DOHH2 (cell line): ENCODE measurements around the gene POLDIP2.

Source experiments
- H3F3A ChIP-seq: fragments of 200-600 bp; sonication (generic), shearing (Covaris generic); 2 replicates; pipeline ENCODE4 v1.6.0; 2016; ENCODE audit warnings: antibody characterized with exemption, mild to moderate bottlenecking; ENCODE audit not compliant: control insufficient read depth, insufficient read depth
- H3K27ac ChIP-seq: fragments of 200-600 bp; sonication (generic); 2 replicates; pipeline ENCODE4 v1.5.1; 2014; ENCODE audit warnings: low read depth, mild to moderate bottlenecking, low read length, moderate library complexity
- H3K27me3 ChIP-seq: fragments of 200-600 bp; sonication (generic); 2 replicates; pipeline ENCODE4 v1.6.1; 2014; ENCODE audit warnings: mild to moderate bottlenecking, low read length, mixed read lengths; ENCODE audit not compliant: control insufficient read depth
- H3K36me3 ChIP-seq: fragments of 200-600 bp; sonication (generic); 2 replicates; pipeline ENCODE4 v1.6.1; 2014; ENCODE audit warnings: mild to moderate bottlenecking, low read length, moderate library complexity, mixed read lengths; ENCODE audit not compliant: control insufficient read depth
- H3K4me1 ChIP-seq: fragments of 200-600 bp; sonication (generic); 2 replicates; pipeline ENCODE4 v1.6.1; 2014; ENCODE audit warnings: mild to moderate bottlenecking, low read length, mixed read lengths; ENCODE audit not compliant: control insufficient read depth
- H3K4me2 ChIP-seq: fragments of 200-600 bp; sonication (generic); 2 replicates; pipeline ENCODE4 v1.6.0; 2014; ENCODE audit warnings: mild to moderate bottlenecking, low read length, moderate library complexity
- H3K4me3 ChIP-seq: fragments of 200-600 bp; sonication (generic); 2 replicates; pipeline ENCODE4 v1.5.1; 2014; ENCODE audit warnings: mild to moderate bottlenecking, low read length, mixed read lengths
- H3K79me2 ChIP-seq: fragments of 200-600 bp; sonication (generic); 2 replicates; pipeline ENCODE4 v1.6.1; 2014; ENCODE audit warnings: mild to moderate bottlenecking, low read length, mixed read lengths; ENCODE audit not compliant: control insufficient read depth
- H3K9me2 ChIP-seq: fragments of 200-600 bp; sonication (generic); replicated peaks from 2 replicates; pipeline ENCODE4 v1.6.1; 2014; ENCODE audit warnings: mild to moderate bottlenecking, low read length, mixed read lengths; ENCODE audit not compliant: control insufficient read depth
- H3K9me3 ChIP-seq: fragments of 200-600 bp; sonication (generic); 2 replicates; pipeline ENCODE4 v1.6.1; 2014; ENCODE audit warnings: antibody characterized with exemption, low read length, mixed read lengths; ENCODE audit not compliant: control insufficient read depth, insufficient read depth
- H4K20me1 ChIP-seq: fragments of 200-600 bp; sonication (generic); 2 replicates; pipeline ENCODE4 v1.6.0; 2014; ENCODE audit warnings: low read depth, mild to moderate bottlenecking, antibody characterized with exemption, low read length, moderate library complexity; ENCODE audit not compliant: control insufficient read depth, insufficient read depth
- EZH2phosphoT487 ChIP-seq: fragments of 200-600 bp; sonication (generic); IDR thresholded peaks from 2 replicates; pipeline ENCODE4 v1.6.1; 2017; ENCODE audit warnings: borderline replicate concordance, mild to moderate bottlenecking, antibody characterized with exemption, low read length, moderate library complexity, mixed read lengths
- TF ChIP-seq, protein P1 (sequence below): fragments of 200-600 bp; sonication (generic); IDR thresholded peaks from one replicate; pipeline ENCODE4 v1.5.1; 2014; ENCODE audit warnings: antibody characterized with exemption, mild to moderate bottlenecking, low read depth, low read length; ENCODE audit not compliant: poor library complexity, severe bottlenecking

Gene POLDIP2

DNA sequence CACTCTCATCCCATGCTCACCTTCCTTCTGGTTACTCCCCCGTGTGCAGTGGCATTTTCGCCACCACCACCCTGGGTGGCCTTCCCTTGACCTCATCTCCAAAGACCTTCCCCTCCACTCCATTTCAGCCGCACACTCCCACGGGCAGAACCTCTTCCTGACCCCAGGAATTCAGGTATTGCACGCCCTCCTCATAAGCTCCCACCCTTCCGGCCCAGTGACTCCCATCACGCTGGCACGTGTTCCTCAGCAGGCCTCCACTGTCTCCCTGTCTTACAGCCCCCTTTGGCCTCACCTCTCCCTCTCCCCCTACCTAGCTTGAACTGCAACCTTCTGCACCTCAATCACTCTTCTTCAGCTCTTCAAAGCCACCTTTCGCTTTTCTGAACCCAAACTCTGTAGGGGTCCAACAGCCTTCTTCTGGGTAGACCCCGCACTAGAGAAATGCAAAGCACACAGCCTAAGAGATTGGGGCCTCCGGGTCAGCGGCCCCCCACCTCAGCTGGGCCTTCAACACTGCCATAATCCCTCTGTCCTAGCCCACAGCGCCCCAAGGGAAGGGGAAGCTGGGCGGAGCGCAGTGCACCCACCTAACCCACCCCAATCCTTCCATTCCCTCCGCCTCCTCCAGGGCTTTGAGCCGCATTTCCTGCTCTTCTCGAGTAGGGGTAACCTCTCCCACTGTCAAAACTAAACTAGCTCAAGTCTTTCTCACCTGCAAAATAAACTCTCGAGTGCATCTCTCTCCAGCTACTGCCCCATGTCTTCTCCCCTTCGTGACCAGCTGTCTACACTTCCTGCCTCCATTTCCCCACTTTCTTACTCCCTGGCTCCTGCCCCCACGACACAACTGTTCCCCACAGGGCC lies 40.0 kb downstream of the POLDIP2 start:
- H3K4me3 ChIP-seq: peak overlapping the region; percentile 82
- peaks cover 17% of the 10 kb centered on the region for H4K20me1 ChIP-seq
- H3K79me2 ChIP-seq: peaks cover 52% of the 10 kb centered on the region
- no peaks in the 10 kb centered on the region for H3K9me3 ChIP-seq
- no peaks in the 10 kb centered on the region for H3K27me3 ChIP-seq
- peaks cover 13% of the 10 kb centered on the region for H3F3A ChIP-seq
- peak overlapping the region; percentile 81 for H3K4me2 ChIP-seq
- H3K27ac ChIP-seq: 0 out of 2 replicates have a peak overlapping the region, but pooled peaks have one; percentile 70
- no peak for TF ChIP-seq EZH2phosphoT487
- TF ChIP-seq, protein P1, sequence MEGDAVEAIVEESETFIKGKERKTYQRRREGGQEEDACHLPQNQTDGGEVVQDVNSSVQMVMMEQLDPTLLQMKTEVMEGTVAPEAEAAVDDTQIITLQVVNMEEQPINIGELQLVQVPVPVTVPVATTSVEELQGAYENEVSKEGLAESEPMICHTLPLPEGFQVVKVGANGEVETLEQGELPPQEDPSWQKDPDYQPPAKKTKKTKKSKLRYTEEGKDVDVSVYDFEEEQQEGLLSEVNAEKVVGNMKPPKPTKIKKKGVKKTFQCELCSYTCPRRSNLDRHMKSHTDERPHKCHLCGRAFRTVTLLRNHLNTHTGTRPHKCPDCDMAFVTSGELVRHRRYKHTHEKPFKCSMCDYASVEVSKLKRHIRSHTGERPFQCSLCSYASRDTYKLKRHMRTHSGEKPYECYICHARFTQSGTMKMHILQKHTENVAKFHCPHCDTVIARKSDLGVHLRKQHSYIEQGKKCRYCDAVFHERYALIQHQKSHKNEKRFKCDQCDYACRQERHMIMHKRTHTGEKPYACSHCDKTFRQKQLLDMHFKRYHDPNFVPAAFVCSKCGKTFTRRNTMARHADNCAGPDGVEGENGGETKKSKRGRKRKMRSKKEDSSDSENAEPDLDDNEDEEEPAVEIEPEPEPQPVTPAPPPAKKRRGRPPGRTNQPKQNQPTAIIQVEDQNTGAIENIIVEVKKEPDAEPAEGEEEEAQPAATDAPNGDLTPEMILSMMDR: no peak
- H3K9me2 ChIP-seq: no peaks in the 10 kb centered on the region
- H3K4me1 ChIP-seq: peaks cover 35% of the 10 kb centered on the region
- peaks cover 35% of the 10 kb centered on the region for H3K36me3 ChIP-seq

DNA sequence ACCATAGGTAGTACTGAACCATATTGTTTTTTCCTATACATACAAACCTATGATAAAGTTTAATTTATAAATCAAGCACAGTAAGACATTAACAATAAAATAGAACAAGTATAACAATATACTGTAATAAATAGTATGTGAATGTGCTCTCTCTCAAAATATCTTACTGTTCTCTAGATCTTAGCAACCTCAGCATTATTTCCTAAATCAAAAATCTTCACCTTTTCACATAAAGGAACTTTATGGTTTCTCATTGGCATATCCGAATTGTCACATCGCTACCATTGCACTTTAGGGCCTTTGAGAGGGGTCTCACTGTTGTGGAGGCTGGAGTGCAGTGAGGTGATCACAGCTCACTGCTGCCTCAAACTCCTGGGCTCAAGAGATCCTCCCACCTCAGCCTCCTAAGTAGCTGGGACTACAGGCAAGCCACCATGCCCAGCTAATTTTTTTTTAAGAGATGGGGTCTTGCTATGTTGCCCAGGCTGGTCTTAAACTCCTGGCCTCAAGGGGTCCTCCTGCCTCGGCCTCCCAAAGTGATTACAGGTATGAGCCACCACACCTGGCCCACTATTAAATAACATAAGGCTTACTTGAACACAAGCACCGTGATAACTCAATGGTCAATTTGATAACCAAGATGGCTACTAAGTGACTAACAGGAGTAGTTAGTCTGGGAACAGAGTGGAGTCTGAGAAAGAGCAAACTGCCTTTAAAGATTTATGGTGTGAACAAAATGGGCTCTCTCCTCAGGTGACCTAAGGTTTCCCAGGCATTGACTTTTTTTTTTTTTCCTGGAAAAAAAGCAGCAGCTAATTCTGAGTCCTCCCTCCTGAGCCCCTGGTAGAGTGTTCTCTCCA lies 41.3 kb downstream of the POLDIP2 start:
- no peaks in the 10 kb centered on the region for H3K27me3 ChIP-seq
- no peak overlapping the region for H3K4me2 ChIP-seq
- no peak for TF ChIP-seq EZH2phosphoT487
- TF ChIP-seq, protein P1: no peak
- H3K79me2 ChIP-seq: peaks cover 39% of the 10 kb centered on the region
- H3K9me2 ChIP-seq: no peaks in the 10 kb centered on the region
- H3K4me1 ChIP-seq: peaks cover 23% of the 10 kb centered on the region
- peaks cover 6% of the 10 kb centered on the region for H4K20me1 ChIP-seq
- H3K27ac ChIP-seq: no peak overlapping the region
- H3K4me3 ChIP-seq: no peak overlapping the region
- peaks cover 14% of the 10 kb centered on the region for H3F3A ChIP-seq
- H3K9me3 ChIP-seq: no peaks in the 10 kb centered on the region
- H3K36me3 ChIP-seq: peaks cover 23% of the 10 kb centered on the region

DNA sequence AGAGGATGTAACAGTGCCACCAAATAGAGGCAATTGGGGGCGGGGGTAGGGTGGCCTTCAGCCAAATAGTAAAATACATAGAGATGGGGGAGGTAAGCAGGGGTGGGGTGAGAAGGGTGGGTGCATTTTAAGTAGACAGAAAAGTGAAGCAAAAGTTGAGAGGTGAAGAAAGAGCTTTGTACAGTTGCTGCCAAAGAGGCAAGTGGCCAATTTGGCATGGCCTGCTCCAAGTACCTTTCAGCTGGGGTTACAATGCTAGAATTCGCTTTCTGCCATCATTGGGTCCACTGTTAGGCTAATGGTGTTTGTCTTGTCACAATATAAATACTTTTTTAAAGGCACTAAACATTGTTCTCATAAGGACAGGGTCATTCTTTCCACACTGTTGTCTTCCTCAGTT lies 43.5 kb downstream of the POLDIP2 start:
- Histone ChIP-seq H3K27ac (no peak overlapping the region), H3K4me1 (peaks cover 13% of the 10 kb centered on the region), H3K36me3 (0 out of 2 replicates have a peak, but pooled peaks cover 3% of the 10 kb centered on the region), H3K79me2 (peaks cover 18% of the 10 kb centered on the region), H3K27me3 (no peaks in the 10 kb centered on the region), H3F3A (peaks cover 14% of the 10 kb centered on the region), H3K4me2 (no peak overlapping the region), H3K9me3 (no peaks in the 10 kb centered on the region), H4K20me1 (no peaks in the 10 kb centered on the region), H3K9me2 (no peaks in the 10 kb centered on the region), H3K4me3 (no peak overlapping the region)
- TF ChIP-seq, protein P1: no peak
- TF ChIP-seq EZH2phosphoT487: no peak
